ENCODE results near the gene FETUB. TPM values are rescaled to one million over a fixed set of nuclear protein-coding genes. Genes with fewer than 3 reads are reported as not detected.

The FETUB gene
- polyA plus RNA-seq, 4 donors: not detected

DNA sequence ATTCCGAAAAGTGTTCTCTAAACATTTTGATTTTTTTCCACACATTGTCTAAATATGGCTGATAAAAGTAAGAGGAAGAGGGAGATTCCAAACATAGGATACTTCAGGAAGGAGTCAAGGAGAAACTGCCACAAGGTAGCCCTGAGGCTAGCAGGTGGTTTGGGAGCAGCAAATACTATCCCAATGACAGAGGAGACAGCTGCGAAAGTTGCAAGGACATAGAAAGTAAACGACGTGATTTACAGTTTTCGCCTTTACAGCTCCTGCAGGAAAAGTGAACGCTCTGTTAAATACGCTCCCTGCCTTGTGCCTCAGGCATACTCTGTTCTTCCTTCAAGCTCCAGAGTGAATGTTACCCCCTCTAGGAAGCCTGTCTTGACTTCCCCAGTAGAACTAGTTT is 3.7 kb upstream of the FETUB start:
- H3K36me3 ChIP-seq (ENCODE audit: control insufficient read depth in 3 of 3, insufficient read depth in 2 of 3, low read depth in 1 of 3, low read length in 3 of 3): no peaks in the 10 kb centered on the region
- peaks cover 0 to 2% (median 0%) of the 10 kb centered on the region in 3 donors for H3K4me1 ChIP-seq (ENCODE audit: control insufficient read depth in 3 of 3, insufficient read depth in 2 of 3, low read depth in 1 of 3, low read length in 2 of 3)
- no peaks in the 10 kb centered on the region for H3K9me3 ChIP-seq (ENCODE audit: control insufficient read depth in 2 of 2, insufficient read depth in 1 of 2, low read depth in 1 of 2, low read length in 1 of 2)
- no peak for DNase-seq
- 74 to 92% (median 79%) methylated on average over 7 of the region's 7 CpGs for WGBS, 3 donors
- no peaks in the 10 kb centered on the region for H3K27me3 ChIP-seq (ENCODE audit: control insufficient read depth in 3 of 3, insufficient read depth in 3 of 3, low read length in 3 of 3)
- no peak overlapping the region for H3K27ac ChIP-seq (ENCODE audit: low read depth in 1 of 3, low read length in 2 of 3)
- FAIRE-seq: no peak
- H3K4me3 ChIP-seq (ENCODE audit: low read depth in 1 of 3, low read length in 3 of 3): no peak overlapping the region

- DNase-seq (no peak), FAIRE-seq (no peak)
- WGBS, 3 donors: 59 to 75% (median 67%) methylated on average over 3 of the region's 3 CpGs
- no peak overlapping the region for H3K27ac ChIP-seq (ENCODE audit: low read depth in 1 of 3, low read length in 2 of 3)
- no peaks in the 10 kb centered on the region for H3K27me3 ChIP-seq (ENCODE audit: control insufficient read depth in 3 of 3, insufficient read depth in 3 of 3, low read length in 3 of 3)
- no peak overlapping the region for H3K4me3 ChIP-seq (ENCODE audit: low read depth in 1 of 3, low read length in 3 of 3)
- H3K36me3 ChIP-seq (ENCODE audit: control insufficient read depth in 3 of 3, insufficient read depth in 2 of 3, low read depth in 1 of 3, low read length in 3 of 3): no peaks in the 10 kb centered on the region
- H3K4me1 ChIP-seq (ENCODE audit: control insufficient read depth in 3 of 3, insufficient read depth in 2 of 3, low read depth in 1 of 3, low read length in 2 of 3): peaks cover 0 to 2% (median 0%) of the 10 kb centered on the region in 3 donors
- H3K9me3 ChIP-seq (ENCODE audit: control insufficient read depth in 2 of 2, insufficient read depth in 1 of 2, low read depth in 1 of 2, low read length in 1 of 2): no peaks in the 10 kb centered on the region
Measured at GRCh38 chr3:186637686-186638085, 2.5 kb upstream of the FETUB start.

DNA sequence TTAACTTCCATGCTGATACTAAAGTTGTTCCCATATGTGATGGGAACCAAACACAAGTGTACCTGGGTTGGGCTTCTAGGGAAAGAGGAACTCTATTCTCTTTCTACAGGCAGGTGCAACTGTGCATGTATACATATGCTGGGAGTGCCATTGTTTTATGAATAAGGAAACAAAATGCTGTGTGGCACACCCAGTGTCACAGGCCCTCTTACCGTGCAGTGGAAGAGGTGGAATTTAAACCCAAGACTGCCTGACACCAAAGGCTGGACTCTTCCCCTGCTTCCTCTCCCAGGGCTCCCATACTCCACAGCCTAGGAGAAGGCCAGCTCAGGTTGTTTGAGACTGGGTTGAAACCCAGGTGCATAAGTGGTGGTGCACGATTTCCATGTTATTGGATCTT is 1.9 kb upstream of the FETUB start:
- FAIRE-seq: no peak
- 39 to 74% (median 67%) methylated on average over 2 of the region's 2 CpGs for WGBS, 3 donors

DNA sequence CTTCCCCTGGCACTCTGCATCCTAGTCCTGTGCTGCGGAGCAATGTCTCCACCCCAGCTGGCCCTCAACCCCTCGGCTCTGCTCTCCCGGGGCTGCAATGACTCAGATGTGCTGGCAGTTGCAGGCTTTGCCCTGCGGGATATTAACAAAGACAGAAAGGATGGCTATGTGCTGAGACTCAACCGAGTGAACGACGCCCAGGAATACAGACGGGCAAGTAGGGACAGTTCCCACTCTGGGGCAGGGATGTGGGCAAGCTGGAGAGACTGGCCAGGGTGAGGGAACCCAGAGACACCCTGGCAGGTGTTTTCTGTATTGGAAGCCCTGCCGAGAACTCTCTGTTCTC is 247 bp downstream of the FETUB start:
- Histone ChIP-seq H3K27ac (ENCODE audit: low read depth in 1 of 3, low read length in 2 of 3) (no peak overlapping the region), H3K27me3 (ENCODE audit: control insufficient read depth in 3 of 3, insufficient read depth in 3 of 3, low read length in 3 of 3) (no peaks in the 10 kb centered on the region), H3K36me3 (ENCODE audit: control insufficient read depth in 3 of 3, insufficient read depth in 2 of 3, low read depth in 1 of 3, low read length in 3 of 3) (no peaks in the 10 kb centered on the region), H3K4me3 (ENCODE audit: low read depth in 1 of 3, low read length in 3 of 3) (no peak overlapping the region), H3K9me3 (ENCODE audit: control insufficient read depth in 2 of 2, insufficient read depth in 1 of 2, low read depth in 1 of 2, low read length in 1 of 2) (no peaks in the 10 kb centered on the region), H3K4me1 (ENCODE audit: control insufficient read depth in 3 of 3, insufficient read depth in 2 of 3, low read depth in 1 of 3, low read length in 2 of 3) (peaks cover 0 to 6% (median 2%) of the 10 kb centered on the region in 3 donors)
- 73 to 93% (median 74%) methylated on average over 9 of the region's 9 CpGs for WGBS, 3 donors
- FAIRE-seq (no peak), DNase-seq (no peak)

More for the DNA sequence above, 1.9 kb upstream of the FETUB start:
- H3K4me1 ChIP-seq (ENCODE audit: control insufficient read depth in 3 of 3, insufficient read depth in 2 of 3, low read depth in 1 of 3, low read length in 2 of 3): peaks cover 0 to 2% (median 2%) of the 10 kb centered on the region in 3 donors
- no peaks in the 10 kb centered on the region for H3K27me3 ChIP-seq (ENCODE audit: control insufficient read depth in 3 of 3, insufficient read depth in 3 of 3, low read length in 3 of 3)
- H3K4me3 ChIP-seq (ENCODE audit: low read depth in 1 of 3, low read length in 3 of 3): no peak overlapping the region
- no peaks in the 10 kb centered on the region for H3K36me3 ChIP-seq (ENCODE audit: control insufficient read depth in 3 of 3, insufficient read depth in 2 of 3, low read depth in 1 of 3, low read length in 3 of 3)
- no peak overlapping the region for H3K27ac ChIP-seq (ENCODE audit: low read depth in 1 of 3, low read length in 2 of 3)
- no peaks in the 10 kb centered on the region for H3K9me3 ChIP-seq (ENCODE audit: control insufficient read depth in 2 of 2, insufficient read depth in 1 of 2, low read depth in 1 of 2, low read length in 1 of 2)
- DNase-seq: peak in 1 of 2 donors; percentile 53

DNA sequence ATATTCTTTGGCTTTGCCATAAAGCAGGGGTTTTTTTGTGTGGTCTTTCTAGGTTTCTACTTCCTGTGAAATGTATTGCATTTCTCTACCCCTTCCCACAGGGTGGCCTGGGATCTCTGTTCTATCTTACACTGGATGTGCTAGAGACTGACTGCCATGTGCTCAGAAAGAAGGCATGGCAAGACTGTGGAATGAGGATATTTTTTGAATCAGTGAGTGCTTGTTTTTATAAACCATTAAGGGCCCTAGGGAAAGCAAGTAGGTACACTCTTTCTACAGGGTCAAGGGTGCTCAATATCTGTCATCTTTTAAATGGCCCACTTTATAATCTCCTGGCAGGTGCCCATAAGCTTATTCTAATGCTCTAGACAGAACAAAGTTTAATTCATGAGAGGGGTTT is 730 bp downstream of the FETUB start:
- no peak overlapping the region for H3K27ac ChIP-seq (ENCODE audit: low read depth in 1 of 3, low read length in 2 of 3)

GRCh38 chr3:186642014-186642413 is 1.8 kb downstream of the FETUB start:
- no peaks in the 10 kb centered on the region for H3K27me3 ChIP-seq (ENCODE audit: control insufficient read depth in 3 of 3, insufficient read depth in 3 of 3, low read length in 3 of 3)

More for the DNA sequence above, 730 bp downstream of the FETUB start:
- peaks cover 0 to 6% (median 2%) of the 10 kb centered on the region in 3 donors for H3K4me1 ChIP-seq (ENCODE audit: control insufficient read depth in 3 of 3, insufficient read depth in 2 of 3, low read depth in 1 of 3, low read length in 2 of 3)
- H3K36me3 ChIP-seq (ENCODE audit: control insufficient read depth in 3 of 3, insufficient read depth in 2 of 3, low read depth in 1 of 3, low read length in 3 of 3): no peaks in the 10 kb centered on the region
- no peaks in the 10 kb centered on the region for H3K9me3 ChIP-seq (ENCODE audit: control insufficient read depth in 2 of 2, insufficient read depth in 1 of 2, low read depth in 1 of 2, low read length in 1 of 2)
- no peak overlapping the region for H3K4me3 ChIP-seq (ENCODE audit: low read depth in 1 of 3, low read length in 3 of 3)
- no peak for FAIRE-seq
- H3K27me3 ChIP-seq (ENCODE audit: control insufficient read depth in 3 of 3, insufficient read depth in 3 of 3, low read length in 3 of 3): no peaks in the 10 kb centered on the region
- no peak for DNase-seq

GRCh38 chr3:186643493-186643892 is 3.3 kb downstream of the FETUB start:
- 72 to 88% (median 74%) methylated on average over 1 of the region's 1 CpG for WGBS, 3 donors
- FAIRE-seq (no peak), DNase-seq (no peak)
- Histone ChIP-seq H3K4me3 (ENCODE audit: low read depth in 1 of 3, low read length in 3 of 3) (no peak overlapping the region), H3K9me3 (ENCODE audit: control insufficient read depth in 2 of 2, insufficient read depth in 1 of 2, low read depth in 1 of 2, low read length in 1 of 2) (no peaks in the 10 kb centered on the region), H3K27ac (ENCODE audit: low read depth in 1 of 3, low read length in 2 of 3) (no peak overlapping the region), H3K4me1 (ENCODE audit: control insufficient read depth in 3 of 3, insufficient read depth in 2 of 3, low read depth in 1 of 3, low read length in 2 of 3) (peaks cover 0 to 6% (median 0%) of the 10 kb centered on the region in 3 donors), H3K36me3 (ENCODE audit: control insufficient read depth in 3 of 3, insufficient read depth in 2 of 3, low read depth in 1 of 3, low read length in 3 of 3) (no peaks in the 10 kb centered on the region), H3K27me3 (ENCODE audit: control insufficient read depth in 3 of 3, insufficient read depth in 3 of 3, low read length in 3 of 3) (no peaks in the 10 kb centered on the region)

More at GRCh38 chr3:186642014-186642413, 1.8 kb downstream of the FETUB start:
- H3K27ac ChIP-seq (ENCODE audit: low read depth in 1 of 3, low read length in 2 of 3): no peak overlapping the region
- H3K4me1 ChIP-seq (ENCODE audit: control insufficient read depth in 3 of 3, insufficient read depth in 2 of 3, low read depth in 1 of 3, low read length in 2 of 3): peaks cover 0 to 6% (median 2%) of the 10 kb centered on the region in 3 donors
- WGBS, 3 donors: 48 to 60% (median 52%) methylated on average over 3 of the region's 3 CpGs
- DNase-seq (no peak), FAIRE-seq (no peak)
- H3K36me3 ChIP-seq (ENCODE audit: control insufficient read depth in 3 of 3, insufficient read depth in 2 of 3, low read depth in 1 of 3, low read length in 3 of 3): no peaks in the 10 kb centered on the region
- no peak overlapping the region for H3K4me3 ChIP-seq (ENCODE audit: low read depth in 1 of 3, low read length in 3 of 3)
- no peaks in the 10 kb centered on the region for H3K9me3 ChIP-seq (ENCODE audit: control insufficient read depth in 2 of 2, insufficient read depth in 1 of 2, low read depth in 1 of 2, low read length in 1 of 2)

- no peak for FAIRE-seq
- no peaks in the 10 kb centered on the region for H3K27me3 ChIP-seq (ENCODE audit: control insufficient read depth in 3 of 3, insufficient read depth in 3 of 3, low read length in 3 of 3)
- DNase-seq: no peak
- no peak overlapping the region for H3K4me3 ChIP-seq (ENCODE audit: low read depth in 1 of 3, low read length in 3 of 3)
- no peak overlapping the region for H3K27ac ChIP-seq (ENCODE audit: low read depth in 1 of 3, low read length in 2 of 3)
- WGBS, 3 donors: 71 to 84% (median 80%) methylated on average over 3 of the region's 3 CpGs
- H3K36me3 ChIP-seq (ENCODE audit: control insufficient read depth in 3 of 3, insufficient read depth in 2 of 3, low read depth in 1 of 3, low read length in 3 of 3): no peaks in the 10 kb centered on the region
- H3K9me3 ChIP-seq (ENCODE audit: control insufficient read depth in 2 of 2, insufficient read depth in 1 of 2, low read depth in 1 of 2, low read length in 1 of 2): no peaks in the 10 kb centered on the region
- H3K4me1 ChIP-seq (ENCODE audit: control insufficient read depth in 3 of 3, insufficient read depth in 2 of 3, low read depth in 1 of 3, low read length in 2 of 3): peaks cover 0 to 6% (median 0%) of the 10 kb centered on the region in 3 donors
Measured at GRCh38 chr3:186644683-186645082, 4.5 kb downstream of the FETUB start.

DNA sequence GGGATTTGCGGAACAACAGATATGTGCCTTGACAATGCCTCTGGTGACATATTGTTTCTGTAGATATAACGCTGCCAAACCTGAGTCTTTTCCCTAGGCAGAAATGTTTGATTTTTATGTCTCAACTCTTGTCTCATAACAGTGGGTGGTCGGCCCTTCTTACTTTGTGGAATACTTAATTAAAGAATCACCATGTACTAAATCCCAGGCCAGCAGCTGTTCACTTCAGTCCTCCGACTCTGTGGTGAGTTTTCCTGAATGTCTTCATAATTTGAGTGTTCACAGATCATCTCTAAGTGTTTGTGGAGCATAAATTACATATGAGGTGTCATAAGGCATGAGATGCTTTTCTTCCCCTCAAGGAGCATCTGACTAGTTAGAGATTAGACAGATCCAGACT is 5.9 kb downstream of the FETUB start:
- Histone ChIP-seq H3K27ac (ENCODE audit: low read depth in 1 of 3, low read length in 2 of 3) (no peak overlapping the region), H3K4me3 (ENCODE audit: low read depth in 1 of 3, low read length in 3 of 3) (no peak overlapping the region), H3K27me3 (ENCODE audit: control insufficient read depth in 3 of 3, insufficient read depth in 3 of 3, low read length in 3 of 3) (no peaks in the 10 kb centered on the region), H3K4me1 (ENCODE audit: control insufficient read depth in 3 of 3, insufficient read depth in 2 of 3, low read depth in 1 of 3, low read length in 2 of 3) (peaks cover 0 to 6% (median 0%) of the 10 kb centered on the region in 3 donors), H3K36me3 (ENCODE audit: control insufficient read depth in 3 of 3, insufficient read depth in 2 of 3, low read depth in 1 of 3, low read length in 3 of 3) (no peaks in the 10 kb centered on the region), H3K9me3 (ENCODE audit: control insufficient read depth in 2 of 2, insufficient read depth in 1 of 2, low read depth in 1 of 2, low read length in 1 of 2) (no peaks in the 10 kb centered on the region)
- no peak for FAIRE-seq
- DNase-seq: no peak
- 82 to 93% (median 85%) methylated on average over 4 of the region's 4 CpGs for WGBS, 3 donors
